CD4-positive, alpha-beta T cell treated with Interleukin-10 for 1 hour (primary cell): ENCODE measurements around the gene PRTG.
"Not testable (repeated sequence)": the region's sequence is repeated elsewhere in the genome, so short reads cannot be mapped to it uniquely, and the experiment has no call there.

ENCODE experiments used
- DNase-seq: peaks from one replicate; pipeline ENCODE4 v3.0.0-alpha.2; 2020

Gene PRTG

DNA sequence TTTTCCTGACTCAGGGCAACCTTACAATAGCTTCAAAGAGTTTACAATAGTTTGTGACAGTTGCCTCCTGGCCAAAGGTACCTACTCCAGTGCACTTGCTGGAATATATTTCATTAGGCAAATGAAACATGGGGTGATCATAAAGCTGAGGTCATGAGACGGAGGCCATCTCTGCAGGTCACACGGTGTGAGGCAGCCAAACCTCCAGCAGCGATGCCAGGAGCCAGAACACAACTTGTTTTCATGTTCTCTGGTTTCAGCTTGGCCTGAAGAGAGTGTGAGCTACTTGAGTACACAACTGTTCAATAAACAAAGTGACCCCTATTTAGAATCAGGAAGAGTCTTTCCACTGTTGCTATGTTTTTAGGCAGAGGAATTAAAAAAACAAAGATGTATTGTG, 112.1 kb downstream of the PRTG start:
- DNase-seq, result no peak

DNA sequence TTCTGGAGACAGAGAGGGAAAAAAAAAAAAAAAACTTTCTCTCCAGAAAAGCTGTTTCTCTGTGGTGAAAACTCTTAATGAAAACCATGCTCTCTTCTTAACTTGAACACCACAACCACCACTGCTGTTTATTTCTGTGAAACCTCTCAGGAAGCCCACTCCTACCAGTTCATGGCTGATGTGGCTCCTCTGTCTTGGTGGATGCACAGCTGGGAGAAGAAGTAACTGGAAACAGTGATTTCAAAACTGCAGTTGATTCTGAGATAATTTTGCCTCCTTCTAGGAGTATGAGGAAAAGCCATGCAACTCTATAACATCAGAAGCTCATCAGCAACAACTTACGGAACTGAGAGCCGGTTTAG, 114.6 kb downstream of the PRTG start:
- DNase-seq, result no peak

DNA sequence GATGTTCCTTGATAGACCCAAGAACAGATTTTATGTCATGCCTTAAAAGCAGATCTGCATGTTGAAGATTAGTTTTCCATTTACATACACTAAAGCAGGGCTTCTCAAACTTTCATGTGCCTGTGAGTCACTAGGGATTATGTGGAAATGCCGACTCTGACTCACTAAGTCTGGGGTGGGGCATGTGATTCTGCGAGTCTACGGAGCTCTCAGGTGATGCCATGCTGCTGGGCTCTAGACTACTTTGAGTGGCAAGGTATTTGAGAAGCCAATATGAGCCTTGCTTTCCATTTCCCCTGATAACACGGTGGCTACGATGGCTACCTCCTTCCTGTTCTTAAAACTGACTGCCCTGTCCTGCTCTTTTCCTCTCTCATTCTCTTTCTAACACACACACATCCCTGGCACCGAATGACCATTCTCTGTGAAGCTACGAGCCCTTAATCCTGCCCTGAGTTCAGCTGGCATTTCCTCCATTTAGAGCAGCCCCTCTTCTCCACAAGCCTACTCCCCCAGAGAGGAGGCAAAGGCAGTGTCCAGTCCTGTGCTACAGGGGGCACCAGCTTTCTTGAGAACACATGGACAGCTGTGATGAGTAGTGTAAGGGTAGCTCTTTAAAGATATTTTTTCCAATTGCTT, 115.1 kb downstream of the PRTG start:
- no peak for DNase-seq

DNA sequence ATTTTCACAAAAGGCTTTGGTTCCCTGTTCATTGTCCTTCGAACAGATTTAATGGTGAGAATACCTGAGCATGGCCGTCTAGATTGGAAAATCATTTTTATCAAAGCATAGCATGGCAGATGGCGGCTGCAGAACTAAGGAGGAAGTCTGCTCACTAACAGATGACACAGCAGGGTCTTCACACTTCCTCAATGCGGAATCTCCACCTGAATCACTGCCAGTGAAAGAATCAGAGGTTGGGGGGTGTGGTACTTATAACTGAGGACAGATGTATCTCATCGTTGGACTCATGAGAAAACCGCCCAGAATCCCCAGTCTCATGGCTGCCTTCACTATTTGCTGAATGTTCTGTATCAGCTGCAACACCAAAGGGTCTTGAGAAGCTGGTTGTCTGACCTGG, 123.2 kb downstream of the PRTG start:
- DNase-seq, result no peak

DNA sequence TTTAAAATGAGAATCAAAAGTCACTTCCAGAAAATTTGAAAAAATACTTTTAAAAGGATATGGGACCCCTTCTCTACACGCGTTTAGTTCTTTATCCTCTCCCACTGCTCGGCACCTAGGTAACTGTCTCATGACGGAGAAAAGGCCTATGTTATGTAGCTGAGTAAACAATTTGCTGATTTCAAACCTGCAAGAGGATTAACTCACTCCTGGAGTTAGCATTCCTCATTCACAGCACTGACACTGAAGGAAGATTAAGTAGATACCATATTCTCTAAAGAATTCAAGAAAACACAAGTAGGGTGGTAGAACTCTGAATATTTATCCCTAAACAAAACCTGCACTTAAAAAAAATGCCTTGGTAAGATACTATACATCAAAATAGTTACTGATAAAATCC, 124.6 kb downstream of the PRTG start:
- no peak for DNase-seq

DNA sequence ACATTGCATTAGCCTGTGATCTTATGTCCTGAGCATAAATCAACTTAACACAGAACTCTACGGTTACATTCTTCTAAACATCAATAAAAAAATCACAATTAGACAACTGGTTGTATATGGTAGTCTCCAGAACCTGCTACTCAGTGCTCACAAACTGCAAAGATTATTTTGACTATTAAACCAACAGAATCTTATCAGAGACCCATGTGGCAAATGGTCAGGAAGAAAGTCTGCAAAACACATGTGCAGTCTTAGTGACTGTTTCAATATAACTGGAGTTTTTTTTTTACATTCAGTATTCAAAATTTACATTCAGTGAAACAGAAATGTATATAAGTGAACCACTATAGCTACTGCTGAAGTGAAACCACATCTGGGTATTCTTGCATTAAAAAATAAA, 127.5 kb downstream of the PRTG start:
- DNase-seq, result no peak

DNA sequence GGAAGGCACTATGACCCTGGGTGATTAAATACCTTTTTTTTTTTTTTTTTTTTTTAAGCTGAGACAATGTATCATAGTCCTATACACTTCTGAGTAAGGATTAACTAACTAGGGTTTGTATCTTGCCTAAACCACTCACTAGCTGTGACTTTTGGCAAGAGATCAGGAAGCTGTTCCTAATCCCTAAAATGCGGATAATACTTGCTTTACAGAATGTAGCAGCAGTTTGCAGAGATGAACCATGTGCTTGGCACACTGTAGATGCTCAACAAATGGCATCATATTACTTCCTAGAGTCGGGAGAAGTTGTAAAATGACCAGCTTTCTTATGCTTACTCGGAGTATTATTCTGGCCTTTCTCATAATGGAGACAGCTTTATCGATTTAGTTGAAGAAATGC, 129.2 kb downstream of the PRTG start:
- no peak for DNase-seq

DNA sequence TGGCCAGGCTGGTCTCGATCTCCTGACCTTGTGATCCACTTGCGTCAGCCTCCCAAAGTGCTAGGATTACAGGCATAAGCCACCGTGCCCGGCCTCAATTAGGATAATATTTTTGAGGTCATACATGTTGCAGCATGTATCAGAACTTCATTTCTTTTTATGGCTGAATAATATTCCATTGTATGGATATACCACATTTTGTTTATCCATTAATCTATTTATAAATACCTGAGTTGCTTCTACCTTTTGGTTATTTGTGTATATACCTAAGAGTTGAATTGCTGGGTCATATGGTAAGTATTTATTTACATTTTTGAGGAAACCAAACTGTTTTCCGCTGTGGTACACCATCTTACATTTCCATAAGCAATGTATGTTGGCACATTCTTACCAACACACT, 136.7 kb downstream of the PRTG start:
- no peak for DNase-seq

DNA sequence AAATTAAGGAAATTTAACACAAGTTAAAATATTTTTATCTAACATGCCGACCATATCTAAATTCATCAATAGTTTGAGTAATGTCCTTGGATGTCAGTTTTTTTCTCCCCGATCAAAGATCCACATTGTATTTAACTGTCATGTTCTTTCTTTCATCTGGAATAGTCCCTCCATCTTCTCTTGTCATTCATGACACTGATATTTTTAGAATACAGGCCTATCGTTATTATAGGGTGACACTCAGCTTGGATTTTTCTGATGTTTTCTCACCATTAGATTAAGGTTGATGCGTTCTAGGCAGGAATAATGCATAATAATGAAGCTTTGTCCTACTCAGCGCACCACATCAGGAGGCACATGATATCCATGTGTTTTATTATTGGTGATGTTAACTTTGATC, 141.6 kb downstream of the PRTG start:
- DNase-seq, result no peak

DNA sequence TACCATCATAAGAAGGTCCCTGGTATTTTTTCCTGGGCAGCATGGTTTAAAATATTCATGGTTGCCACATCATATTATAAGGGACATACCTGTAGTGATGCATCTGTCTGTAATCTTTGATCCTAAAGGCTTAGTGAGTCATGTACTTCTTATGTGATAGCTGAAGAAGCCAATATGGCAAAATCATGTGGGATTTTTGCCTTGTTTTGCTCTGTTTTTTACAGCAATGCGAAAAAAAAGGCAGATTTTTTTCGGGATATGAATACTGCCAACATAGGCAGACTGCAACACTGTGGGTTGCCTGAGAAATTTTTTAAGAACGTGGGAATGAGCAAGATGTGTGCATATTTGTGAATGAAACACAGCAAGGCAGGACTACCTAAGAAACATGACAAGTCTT, 143.5 kb downstream of the PRTG start:
- no peak for DNase-seq

DNA sequence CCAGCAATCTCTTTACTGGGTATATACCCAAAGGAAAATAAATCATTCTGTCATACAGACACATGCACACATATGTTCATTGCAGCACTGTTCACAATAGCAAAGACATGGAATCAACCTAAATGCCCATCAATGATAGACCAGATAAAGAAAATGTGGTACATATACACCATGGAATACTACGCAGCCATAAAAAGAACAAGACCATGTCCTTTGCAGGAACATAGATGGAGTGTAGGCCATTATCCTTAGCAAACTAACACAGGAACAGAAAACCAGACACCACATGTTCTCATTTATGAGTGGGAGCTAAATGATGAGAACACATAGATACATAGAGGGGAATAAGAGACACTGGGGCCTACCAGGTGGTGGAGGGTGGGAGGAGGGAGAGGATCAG, 149.9 kb downstream of the PRTG start:
- DNase-seq, result not testable (repeated sequence)

DNA sequence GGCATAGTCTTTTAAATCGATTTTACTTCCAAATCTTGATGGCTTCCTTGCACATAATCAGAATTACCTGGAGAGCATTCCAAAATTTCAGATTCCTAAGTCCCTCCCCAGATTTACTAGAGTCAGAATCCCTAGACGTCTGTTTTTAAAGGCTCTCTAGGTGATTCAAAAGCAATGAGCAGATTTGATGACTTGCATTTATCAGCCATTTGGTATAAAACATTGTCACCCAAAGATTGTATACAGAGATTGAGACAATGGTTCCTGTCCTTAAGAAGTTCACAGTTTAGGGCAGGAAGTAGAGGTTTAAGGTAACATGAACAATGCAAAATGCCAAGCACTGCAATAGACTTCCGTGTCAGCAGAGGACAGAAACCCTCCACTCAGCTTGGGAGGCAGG, 152.2 kb downstream of the PRTG start:
- DNase-seq, result no peak

DNA sequence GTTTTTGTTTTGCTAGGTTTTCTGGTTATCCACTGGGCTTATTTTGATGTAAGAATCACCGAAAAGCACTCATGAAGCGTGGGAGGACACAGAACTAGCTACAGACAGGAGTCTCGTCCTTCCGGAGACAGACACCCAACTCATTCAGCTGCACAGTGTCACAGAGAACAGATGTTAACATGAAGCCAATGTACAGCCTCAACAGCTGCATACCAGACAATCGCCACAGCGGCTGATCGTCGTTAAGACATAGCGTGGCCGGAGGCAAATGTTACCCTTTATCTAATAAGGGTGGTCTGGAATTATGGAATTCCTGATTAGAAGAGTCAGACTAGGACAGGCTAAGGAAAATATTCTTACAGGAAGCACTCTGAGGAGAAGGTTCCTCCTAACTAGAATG, 153.7 kb downstream of the PRTG start:
- DNase-seq, result no peak

DNA sequence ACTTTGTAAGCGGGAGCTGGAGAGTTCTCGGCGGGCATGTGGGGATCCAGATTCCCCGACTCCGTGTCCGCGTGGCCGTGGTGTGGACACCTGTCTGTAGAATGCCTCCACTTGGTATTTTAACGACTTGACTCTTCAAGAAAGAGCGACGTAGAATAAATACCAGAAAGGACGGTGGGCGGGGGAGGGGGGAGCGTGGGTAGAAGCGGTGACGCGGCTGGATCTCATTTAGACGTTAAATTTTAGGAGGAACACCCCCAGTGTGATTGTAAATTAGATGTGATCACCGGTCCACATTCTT, 154.2 kb downstream of the PRTG start:
- DNase-seq, result no peak

DNA sequence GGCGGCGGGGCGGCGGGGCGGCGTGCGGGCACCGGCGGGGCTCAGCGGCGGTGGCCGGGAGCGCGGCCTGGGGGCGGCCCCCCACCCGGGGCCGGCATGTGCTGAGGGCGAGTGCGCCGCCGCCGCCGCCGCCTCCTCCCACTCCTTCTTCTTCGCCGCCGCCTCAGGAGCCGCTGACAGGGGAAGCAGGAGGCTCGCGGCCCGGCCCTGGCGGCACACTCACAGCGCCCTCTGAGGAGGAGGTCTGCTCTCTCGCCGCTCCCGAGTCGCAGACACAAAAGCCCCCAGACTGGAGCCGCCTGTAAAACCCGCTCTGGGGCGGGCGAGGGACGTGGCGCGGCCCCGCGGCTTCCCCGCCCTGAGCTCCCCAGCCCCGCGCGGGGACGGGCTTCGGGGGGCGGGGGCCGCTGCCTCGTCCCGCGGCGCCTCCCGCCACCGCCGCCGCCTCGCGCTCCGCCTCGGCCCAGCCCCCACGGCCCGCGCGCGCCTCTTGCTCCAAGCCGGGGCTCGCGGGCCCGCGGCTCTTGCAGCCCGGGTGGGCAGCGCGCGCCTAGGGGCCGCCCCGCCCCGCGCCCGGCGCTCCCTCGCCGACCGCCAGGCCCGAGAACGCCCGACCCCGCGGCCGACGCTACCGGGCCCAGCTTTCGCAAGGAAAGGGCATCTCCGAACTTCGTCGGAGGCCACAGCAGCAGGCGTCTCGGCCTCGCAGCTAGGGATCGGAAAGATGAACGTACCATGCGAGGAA, 154.7 kb downstream of the PRTG start, which contains the start of gene PYGO1:
PYGO1 (minus strand) TSS at position 276 of the 745 bp plus-strand sequence. CDS start 462 bp downstream, outside the sequence.
- DNase-seq, result no peak

DNA sequence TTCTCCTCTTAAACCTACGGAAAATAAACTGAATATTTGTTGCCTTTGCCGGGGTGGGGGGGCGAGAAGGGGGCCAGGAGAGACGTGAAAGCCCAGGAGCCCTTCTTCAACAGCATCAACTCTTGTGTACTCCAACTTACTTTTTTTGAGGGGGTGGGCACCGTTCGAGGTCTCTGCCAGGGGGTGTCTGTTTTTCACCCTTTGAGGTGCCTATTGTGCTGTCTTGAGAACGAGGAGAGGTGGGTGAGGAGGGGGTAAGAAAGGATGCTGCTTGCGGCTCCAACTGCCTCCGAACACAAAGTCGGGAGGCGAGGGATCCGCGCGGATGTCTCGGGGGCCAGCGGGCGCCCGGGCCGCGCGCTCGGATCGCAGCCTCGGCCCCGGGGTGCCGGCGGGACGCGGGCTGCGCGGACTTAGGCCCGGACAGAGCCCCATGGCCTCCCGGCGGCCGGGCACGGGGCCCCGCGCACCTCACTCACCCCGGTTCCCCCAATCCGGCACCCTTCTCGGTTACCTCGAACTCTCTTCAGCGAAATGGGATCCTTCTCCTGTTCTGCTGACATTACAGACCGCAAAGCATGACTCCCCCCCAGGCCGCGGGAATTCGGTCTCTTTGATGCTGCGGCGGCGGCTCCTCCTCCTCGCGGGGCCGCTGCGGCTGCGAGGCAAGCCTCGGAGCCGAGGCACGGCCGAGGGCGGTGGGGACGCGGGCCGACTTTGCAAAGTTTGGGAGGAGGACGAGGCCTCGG, 155.5 kb downstream of the PRTG start:
- no peak for DNase-seq

DNA sequence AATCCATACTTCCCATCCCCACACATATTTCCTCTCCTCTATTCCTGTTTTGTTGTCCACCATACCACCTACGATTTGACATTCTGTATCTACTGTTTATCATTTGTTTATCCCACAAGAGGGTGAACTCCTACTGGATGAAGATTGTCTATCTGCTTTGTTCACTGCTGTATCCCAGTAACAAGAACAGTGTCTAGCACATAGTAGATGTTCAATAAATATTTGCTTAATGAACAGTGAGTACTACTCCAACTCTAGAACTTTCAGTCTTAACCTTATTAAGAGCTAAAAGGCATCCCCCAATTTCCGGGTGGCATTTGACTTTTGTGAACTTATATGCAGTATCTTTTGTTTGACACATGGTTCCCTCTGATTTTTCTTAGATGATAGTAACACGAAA, 156.1 kb downstream of the PRTG start:
- no peak for DNase-seq

DNA sequence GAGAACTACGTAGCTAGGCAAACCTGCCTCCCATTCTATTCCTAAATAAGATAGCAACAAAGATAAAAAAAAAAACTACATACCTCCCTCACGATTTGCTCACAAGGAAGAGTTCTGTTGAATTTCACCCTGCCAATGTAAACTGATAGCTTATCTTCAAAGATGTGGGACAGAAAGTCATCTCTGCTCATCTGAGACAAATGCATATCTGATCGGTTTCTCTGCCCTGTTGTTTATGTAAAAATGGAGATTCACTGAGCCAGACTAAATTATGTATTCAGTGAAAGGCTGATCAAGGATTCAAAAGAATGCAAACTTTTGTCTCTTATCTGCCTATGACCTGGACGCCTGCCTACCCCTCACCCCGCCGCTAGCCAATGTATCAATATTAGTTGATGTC, 166.0 kb downstream of the PRTG start:
- DNase-seq, result no peak

DNA sequence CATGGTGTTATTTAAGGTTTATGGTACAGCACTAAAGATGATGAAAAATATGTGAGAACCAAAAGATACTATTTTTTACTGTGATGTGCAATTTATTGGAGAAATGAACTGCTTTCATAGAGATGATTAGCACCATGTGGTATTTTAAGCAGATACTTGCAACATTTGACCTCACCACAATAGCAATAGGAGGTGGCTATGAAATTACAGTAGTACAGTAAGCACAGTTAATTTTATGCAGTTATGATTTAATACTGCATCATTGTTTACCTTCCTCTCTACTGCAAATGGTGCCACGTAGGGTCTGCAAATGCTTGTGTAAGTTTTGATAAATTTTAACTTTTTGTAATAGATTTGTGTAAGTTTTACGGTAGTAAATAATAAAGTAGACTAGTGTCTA, 168.9 kb downstream of the PRTG start:
- no peak for DNase-seq

DNA sequence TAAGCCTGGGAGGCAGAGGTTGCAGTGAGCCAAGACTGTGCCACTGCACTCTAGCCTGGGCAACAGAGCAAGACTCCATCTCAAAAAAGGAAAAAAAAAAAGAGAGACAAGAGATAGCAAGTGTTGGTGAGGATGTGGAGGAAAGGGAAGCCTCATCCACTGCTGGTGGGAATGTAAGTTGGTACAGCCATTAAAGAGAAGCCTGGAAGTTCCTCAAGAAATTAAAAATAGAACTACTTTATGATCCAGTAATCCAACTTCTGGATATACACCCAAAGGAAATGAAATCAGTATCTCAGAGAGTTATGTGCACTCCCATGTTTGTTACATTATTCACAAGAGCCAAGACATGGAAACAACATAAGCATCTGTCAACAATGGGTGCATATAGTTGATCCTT, 169.7 kb downstream of the PRTG start:
- DNase-seq, result no peak

DNA sequence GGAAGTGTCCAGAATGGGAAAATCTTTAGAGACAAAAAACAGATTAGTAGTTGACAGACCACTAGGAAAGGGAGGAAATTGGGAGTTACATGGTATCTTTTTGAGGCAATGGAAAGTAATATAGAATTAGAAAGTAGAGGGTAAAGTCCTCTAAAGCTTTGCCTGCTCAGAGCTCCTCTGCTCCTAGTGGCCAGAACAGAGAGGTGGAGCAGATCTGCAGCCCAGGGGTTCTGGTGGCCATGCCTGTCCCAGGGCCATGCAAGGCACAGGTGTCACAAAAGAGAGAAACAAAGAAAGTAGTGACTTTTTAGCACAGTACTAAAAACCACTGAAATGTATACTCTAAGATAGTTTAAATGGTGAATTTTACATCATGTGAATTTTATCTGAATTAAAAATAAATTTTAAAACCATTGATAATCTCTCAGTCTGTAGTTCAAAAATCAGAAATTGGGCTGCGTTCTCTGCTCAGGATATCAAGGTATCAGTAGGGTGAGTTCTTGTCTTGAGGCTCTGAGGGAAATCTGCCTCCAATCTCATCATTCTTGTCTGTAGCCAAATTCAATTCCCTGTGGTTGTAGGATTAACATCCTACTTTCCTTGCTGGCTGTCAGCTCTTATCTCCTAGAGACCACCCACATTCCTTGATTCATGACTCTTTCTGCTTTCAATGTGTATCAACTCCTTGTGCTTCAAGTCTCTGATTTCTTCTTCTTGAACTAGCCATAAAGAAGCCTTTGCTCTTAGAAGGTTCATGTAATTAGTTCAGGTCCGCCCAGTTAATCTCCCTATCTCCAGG, 178.4 kb downstream of the PRTG start:
- no peak for DNase-seq

DNA sequence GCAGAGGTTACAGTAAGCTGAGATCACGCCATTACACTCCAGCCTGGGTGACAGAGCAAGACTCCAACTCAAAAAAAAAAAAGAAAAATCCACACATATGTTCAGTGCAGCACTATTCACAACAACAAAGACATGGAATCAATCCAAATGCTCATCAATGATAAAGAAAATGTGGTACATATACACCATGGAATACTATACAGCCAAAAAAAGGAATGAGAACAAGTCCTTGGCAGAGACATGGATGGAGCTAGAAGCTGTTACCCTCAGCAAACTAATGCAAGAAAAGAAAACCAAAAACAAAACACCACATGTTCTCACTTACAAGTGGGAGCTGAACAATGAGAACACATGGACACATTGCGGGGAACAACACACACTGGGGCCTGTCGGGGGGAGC, 180.4 kb downstream of the PRTG start:
- no peak for DNase-seq
